ENCODE measurements around the gene INTU.

Gene INTU

GRCh38 chr4:127610488-127610887, 22.3 kb upstream of the INTU start:
- H3K4me1 ChIP-seq (ENCODE audit: control insufficient read depth, insufficient read depth, low read length), result no peaks in the 10 kb centered on the region
- H3K36me3 ChIP-seq (ENCODE audit: control insufficient read depth in 2 of 2, insufficient read depth in 1 of 2, low read length in 2 of 2), result no peaks in the 10 kb centered on the region
- H3K9me3 ChIP-seq (ENCODE audit: control insufficient read depth, insufficient read depth, low read depth, low read length), result no peaks in the 10 kb centered on the region
- POLR2A ChIA-PET, result no interaction called here
- no peak overlapping the region for H3K4me3 ChIP-seq (ENCODE audit: low read depth, low read length)
- H3K27ac ChIP-seq (ENCODE audit: extremely low read depth, low read depth, low read length), result no peak overlapping the region
- CTCF ChIA-PET, result no interaction called here
- TF ChIP-seq ZBTB21 (tag by site-specific recombination; IDR thresholded peaks at IDR 0.05), result no peak
- no peak for TF ChIP-seq ZNF132 (tag by site-specific recombination; IDR thresholded peaks at IDR 0.05; ENCODE audit: borderline replicate concordance)

- H3K4me1 ChIP-seq (ENCODE audit: control insufficient read depth, insufficient read depth, low read length), result no peaks in the 10 kb centered on the region
- no peaks in the 10 kb centered on the region for H3K36me3 ChIP-seq (ENCODE audit: control insufficient read depth in 2 of 2, insufficient read depth in 1 of 2, low read length in 2 of 2)
- ChIA-PET POLR2A (no interaction called here), CTCF (no interaction called here)
- no peak overlapping the region for H3K27ac ChIP-seq (ENCODE audit: extremely low read depth, low read depth, low read length)
- no peaks in the 10 kb centered on the region for H3K9me3 ChIP-seq (ENCODE audit: control insufficient read depth, insufficient read depth, low read depth, low read length)
- no peak overlapping the region for H3K4me3 ChIP-seq (ENCODE audit: low read depth, low read length)
- TF ChIP-seq ZNF302 (tag by site-specific recombination; IDR thresholded peaks at IDR 0.05; ENCODE audit: low read depth) (no peak), ZNF274 (IDR thresholded peaks at IDR 0.05; ENCODE audit: low read length) (no peak), ZNF274 (tag by site-specific recombination; IDR thresholded peaks at IDR 0.05; ENCODE audit: borderline replicate concordance) (no peak), ZNF785 (tag by site-specific recombination; IDR thresholded peaks at IDR 0.05) (no peak), SP7 (tag by site-specific recombination; IDR thresholded peaks at IDR 0.05) (no peak), AEBP2 (tag by site-specific recombination; IDR thresholded peaks at IDR 0.05; ENCODE audit: borderline replicate concordance) (no peak), FEZF1 (tag by site-specific recombination; IDR thresholded peaks at IDR 0.05) (no peak), ZNF16 (tag by site-specific recombination; IDR thresholded peaks at IDR 0.05; ENCODE audit: low read depth) (no peak), ZSCAN16 (tag by site-specific recombination; IDR thresholded peaks at IDR 0.05) (no peak), ZNF707 (tag by site-specific recombination; IDR thresholded peaks at IDR 0.05) (no peak), KLF8 (tag by site-specific recombination; IDR thresholded peaks at IDR 0.05) (no peak)
These were observed 15.9 kb upstream of the INTU start for GRCh38 chr4:127616898-127617297.

- no peaks in the 10 kb centered on the region for H3K4me1 ChIP-seq (ENCODE audit: control insufficient read depth, insufficient read depth, low read length)
- TF ChIP-seq ZNF571 (tag by site-specific recombination; IDR thresholded peaks at IDR 0.05) (no peak), ZNF146 (tag by site-specific recombination; IDR thresholded peaks at IDR 0.05) (peak; percentile 68; the same call in 1 of the 2 replicates)
- no peaks in the 10 kb centered on the region for H3K9me3 ChIP-seq (ENCODE audit: control insufficient read depth, insufficient read depth, low read depth, low read length)
- H3K27ac ChIP-seq (ENCODE audit: extremely low read depth, low read depth, low read length), result no peak overlapping the region
- ChIA-PET POLR2A (no interaction called here), CTCF (no interaction called here)
- no peak overlapping the region for H3K4me3 ChIP-seq (ENCODE audit: low read depth, low read length)
- no peaks in the 10 kb centered on the region for H3K36me3 ChIP-seq (ENCODE audit: control insufficient read depth in 2 of 2, insufficient read depth in 1 of 2, low read length in 2 of 2)
These were observed 14.3 kb upstream of the INTU start for GRCh38 chr4:127618427-127618826.

DNA sequence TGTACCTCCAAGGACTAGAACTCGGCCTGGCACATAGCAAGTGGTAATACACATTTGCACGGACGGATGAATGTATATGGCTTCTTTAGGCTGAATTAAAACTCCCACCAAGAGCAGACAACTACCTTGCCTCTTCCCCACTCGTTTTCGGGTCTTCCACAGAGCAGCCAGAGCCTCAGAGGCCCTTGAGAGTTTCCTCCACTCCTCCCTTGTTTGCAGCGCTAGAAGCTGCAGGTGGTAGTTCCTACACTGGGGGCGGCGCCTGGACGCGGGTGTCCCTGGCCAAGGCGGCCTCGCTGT, 10.2 kb upstream of the INTU start:
- no peaks in the 10 kb centered on the region for H3K36me3 ChIP-seq (ENCODE audit: control insufficient read depth in 2 of 2, insufficient read depth in 1 of 2, low read length in 2 of 2)
- POLR2A ChIA-PET, result interaction anchor here (0.7 to 2.9 kb wide), 3 partner anchors 10 to 343 kb away, joined by 4 to 33 read pairs (median 8); partner anchors contain the start of genes ABHD18, INTU, MFSD8 and PLK4
- peak overlapping the region; percentile 69 for H3K4me3 ChIP-seq (ENCODE audit: low read depth, low read length)

More for the DNA sequence above, 10.2 kb upstream of the INTU start:
- CTCF ChIA-PET, result interaction anchor here (2.1 to 3.2 kb wide), 3 partner anchors 10 to 110 kb away, joined by 6 to 16 read pairs (median 14); partner anchors contain the start of gene INTU
- no peaks in the 10 kb centered on the region for H3K4me1 ChIP-seq (ENCODE audit: control insufficient read depth, insufficient read depth, low read length)
- H3K9me3 ChIP-seq (ENCODE audit: control insufficient read depth, insufficient read depth, low read depth, low read length), result no peaks in the 10 kb centered on the region
- TF ChIP-seq ZNF654 (tag by site-specific recombination; IDR thresholded peaks at IDR 0.05; ENCODE audit: low read depth) (no peak), SCRT2 (tag by site-specific recombination; IDR thresholded peaks at IDR 0.05) (peak; percentile 77), ZNF341 (tag by site-specific recombination; IDR thresholded peaks at IDR 0.05; ENCODE audit: low read depth) (peak; percentile 98), WT1 (tag by site-specific recombination; IDR thresholded peaks at IDR 0.05) (0 out of 2 replicates have a peak, but pooled peaks have one; percentile 21), ZNF747 (tag by site-specific recombination; IDR thresholded peaks at IDR 0.05) (no peak), GLIS1 (tag by site-specific recombination; IDR thresholded peaks at IDR 0.05) (peak; percentile 69; the same call in 1 of the 2 replicates), ZNF366 (tag by site-specific recombination; conservative IDR thresholded peaks at IDR 0.05) (peak; percentile 50; the same call in 1 of the 2 replicates), SCRT1 (tag by site-specific recombination; IDR thresholded peaks at IDR 0.05; ENCODE audit: borderline replicate concordance) (0 out of 2 replicates have a peak, but pooled peaks have one; percentile 13)
- H3K27ac ChIP-seq (ENCODE audit: extremely low read depth, low read depth, low read length), result peak overlapping the region; percentile 70; the same call in 1 of the 2 replicates

Measured in HEK293 (cell line).